ENCODE results near the gene ABHD14A. TPM values are rescaled to one million over a fixed set of nuclear protein-coding genes. Genes with fewer than 3 reads are reported as not detected.
A peak's percentile ranks its signal among the peaks of the same experiment; 100 is the strongest.
"Not testable (repeated sequence)": the region's sequence is repeated elsewhere in the genome, so short reads cannot be mapped to it uniquely, and the experiment has no call there.

Gene ABHD14A
- 10 to 100 TPM; 15.5 to 16.1 TPM for total RNA-seq

GRCh38 chr3:51974963-51975851 is at the start of gene ABHD14A:
Gene ABHD14A (plus strand): TSS chr3:51975064. CDS start chr3:51975136, 72 bp downstream.
- Histone ChIP-seq H3K9me3 (no peaks in the 10 kb centered on the region), H3K27ac (peak within 1 kb of the TSS; percentile 84 to 97 (median 92)), H3K27me3 (no peaks in the 10 kb centered on the region), H3K4me1 (peaks cover 51% of the 10 kb centered on the region), H3K4me3 (peak within 1 kb of the TSS; percentile 30 to 34), H3K36me3 (replicated peaks in 1 of 2; ENCODE audit: insufficient read depth in 1 of 2, low read depth in 2 of 2) (no peaks in the 10 kb centered on the region)
- intact Hi-C loops (cut with DNase I): no loop called here
- ATAC-seq (peak; percentile 68), DNase-seq (peak; percentile 65 to 77 (median 72))
- peak in 1 of 7 experiments; percentile 7 for TF ChIP-seq CTCF (IDR thresholded peaks at IDR 0.05)
- TF ChIP-seq POLR2A (IDR thresholded peaks at IDR 0.05): peak; percentile 60 to 70 (median 62)
- WGBS, 2 donors: 0% methylated on average over 7 to 63 of the region's 63 CpGs

- no peak for TF ChIP-seq CTCF (IDR thresholded peaks at IDR 0.05)
- no peak for TF ChIP-seq POLR2A (IDR thresholded peaks at IDR 0.05)
- Histone ChIP-seq H3K36me3 (replicated peaks in 1 of 2; ENCODE audit: insufficient read depth in 1 of 2, low read depth in 2 of 2) (no peaks in the 10 kb centered on the region), H3K4me3 (no peak overlapping the region), H3K4me1 (no peaks in the 10 kb centered on the region), H3K27ac (no peak overlapping the region), H3K9me3 (no peaks in the 10 kb centered on the region), H3K27me3 (no peaks in the 10 kb centered on the region)
- no peak for ATAC-seq
- DNase-seq: no peak
- intact Hi-C loops (cut with DNase I): no loop called here
- WGBS, 2 donors: 73 to 78% methylated on average over 5 of the region's 5 CpGs
These were observed 47.5 kb upstream of the ABHD14A start for GRCh38 chr3:51927061-51927977.

GRCh38 chr3:51928438-51928837 is 46.4 kb upstream of the ABHD14A start:
- H3K27ac ChIP-seq: no peak overlapping the region
- H3K9me3 ChIP-seq: no peaks in the 10 kb centered on the region
- WGBS, 2 donors: 89 to 93% methylated on average over 7 of the region's 7 CpGs
- H3K36me3 ChIP-seq (replicated peaks in 1 of 2; ENCODE audit: insufficient read depth in 1 of 2, low read depth in 2 of 2): peaks cover 0 to 2% of the 10 kb centered on the region in 2 donors
- no peak overlapping the region for H3K4me3 ChIP-seq
- intact Hi-C loops (cut with DNase I): no loop called here
- no peaks in the 10 kb centered on the region for H3K4me1 ChIP-seq
- DNase-seq (no peak), ATAC-seq (no peak)
- TF ChIP-seq CTCF (IDR thresholded peaks at IDR 0.05): no peak
- no peaks in the 10 kb centered on the region for H3K27me3 ChIP-seq

GRCh38 chr3:51928981-51929380 is 45.9 kb upstream of the ABHD14A start:
- H3K27ac ChIP-seq; intact Hi-C loops (cut with DNase I); H3K36me3 ChIP-seq (replicated peaks in 1 of 2; ENCODE audit: insufficient read depth in 1 of 2, low read depth in 2 of 2); H3K4me3 ChIP-seq; H3K9me3 ChIP-seq; H3K27me3 ChIP-seq; DNase-seq; H3K4me1 ChIP-seq; ATAC-seq: not testable (repeated sequence)
- WGBS, 2 donors: 74 to 100% methylated on average over 1 to 3 of the region's 3 CpGs

GRCh38 chr3:51929420-51930003 is 45.4 kb upstream of the ABHD14A start:
- Histone ChIP-seq H3K9me3 (no peaks in the 10 kb centered on the region), H3K27me3 (no peaks in the 10 kb centered on the region), H3K4me1 (no peaks in the 10 kb centered on the region), H3K4me3 (no peak overlapping the region), H3K27ac (no peak overlapping the region), H3K36me3 (replicated peaks in 1 of 2; ENCODE audit: insufficient read depth in 1 of 2, low read depth in 2 of 2) (peaks cover 0 to 7% of the 10 kb centered on the region in 2 donors)
- intact Hi-C loops (cut with DNase I): no loop called here
- TF ChIP-seq POLR2A (IDR thresholded peaks at IDR 0.05) (no peak), CTCF (IDR thresholded peaks at IDR 0.05) (no peak)
- 65 to 68% methylated on average over 5 of the region's 5 CpGs for WGBS, 2 donors
- ATAC-seq (no peak), DNase-seq (no peak)

Measured in body of pancreas (tissue), 4 donors.